Suprapubic skin (tissue), 4 donors: ENCODE results near the gene MFAP3L. TPM values are rescaled to one million over a fixed set of nuclear protein-coding genes. Genes with fewer than 3 reads are reported as not detected.

Experiments
- DNase-seq, 2 donors: peaks; one replicate each; pipeline ENCODE4 v3.0.0-alpha.2; 2019; ENCODE audit warnings: low spot score in 2 of 2
- H3K27ac ChIP-seq: fragments of 200-600 bp; sonication (generic); one replicate; pipeline ENCODE4 v1.5.1; 2019
- H3K27me3 ChIP-seq: fragments of 200-600 bp; sonication (generic); one replicate; pipeline ENCODE4 v1.5.1; 2019
- H3K36me3 ChIP-seq: fragments of 200-600 bp; sonication (generic); one replicate; pipeline ENCODE4 v1.5.1; 2019
- H3K4me1 ChIP-seq: fragments of 200-600 bp; sonication (generic); one replicate; pipeline ENCODE4 v1.5.1; 2019
- H3K4me3 ChIP-seq: fragments of 200-600 bp; sonication (generic); one replicate; pipeline ENCODE4 v1.5.1; 2019; ENCODE audit warnings: mild to moderate bottlenecking
- H3K9me3 ChIP-seq: fragments of 200-600 bp; sonication (generic); one replicate; pipeline ENCODE4 v1.5.1; 2019
- EP300 ChIP-seq: sonication (generic); formaldehyde crosslinking; IDR thresholded peaks from one replicate; pipeline ENCODE4 v1.6.1; 2017; ENCODE audit warnings: antibody characterized with exemption
- POLR2A ChIP-seq, 2 donors: fragments of 450-650 bp; IDR thresholded peaks; one replicate each; pipeline ENCODE4 v1.6.1; 2017; ENCODE audit warnings: antibody characterized with exemption in 2 of 2, mild to moderate bottlenecking in 2 of 2, moderate library complexity in 2 of 2
- POLR2AphosphoS5 ChIP-seq, 3 donors: sonication (generic); formaldehyde crosslinking; IDR thresholded peaks; one replicate each; pipeline ENCODE4 v1.6.1; 2017; ENCODE audit warnings: antibody characterized with exemption in 3 of 3
- WGBS: methylation state at CpG from one replicate; pipeline ENCODE4 v1.1.5; 2018; 5-methylcytosine and 5-hydroxymethylcytosine counted together
- total RNA-seq, 4 donors: library from RNA; depleted of rRNA; stranded (reverse); fragments of >200 nt; gene quantifications; one replicate each; pipeline ENCODE4 v1.1.0, GENCODE V29; 2016
- TF ChIP-seq, protein P1 (sequence below), 2 donors: fragments of 200-600 bp in 1 of 2; fragments of 450-650 bp in 1 of 2; sonication (generic) in 1 of 2; IDR thresholded peaks; one replicate each; pipeline ENCODE4 v1.5.1; 2016 to 2019; ENCODE audit warnings: antibody characterized with exemption in 2 of 2, mild to moderate bottlenecking in 1 of 2, moderate library complexity in 1 of 2

The MFAP3L gene
- total RNA-seq, 4 donors from 2014 or later, result 41.4 to 67.0 (median 58.9) TPM

DNA sequence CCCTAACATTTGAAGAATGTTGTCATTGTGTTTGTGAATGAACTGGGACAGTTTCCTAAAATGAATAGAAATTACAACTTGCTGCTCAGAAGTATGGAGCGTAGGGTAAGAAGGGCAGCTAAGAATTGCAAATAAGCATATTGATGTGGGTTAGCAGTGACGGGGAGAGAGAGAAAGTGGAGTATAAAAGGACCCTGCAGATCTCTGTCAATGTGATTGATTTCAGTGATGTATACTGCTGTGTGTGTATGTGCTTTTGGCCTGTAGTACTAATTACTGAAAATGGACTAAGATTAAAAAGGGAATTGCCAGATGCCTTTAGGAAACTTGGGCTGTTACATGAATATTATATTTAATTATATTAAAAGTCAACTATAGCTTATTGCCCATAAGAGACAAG is 7.8 kb upstream of the MFAP3L start:
- WGBS, result 83% methylated on average over 2 of the region's 2 CpGs
- no peaks in the 10 kb centered on the region for H3K36me3 ChIP-seq
- H3K4me1 ChIP-seq, result no peaks in the 10 kb centered on the region
- DNase-seq, result no peak
- H3K9me3 ChIP-seq, result no peaks in the 10 kb centered on the region
- no peak overlapping the region for H3K4me3 ChIP-seq
- TF ChIP-seq EP300, result no peak
- TF ChIP-seq POLR2AphosphoS5 (IDR thresholded peaks at IDR 0.05), result no peak
- TF ChIP-seq POLR2A (IDR thresholded peaks at IDR 0.05), result no peak
- TF ChIP-seq, protein P1, sequence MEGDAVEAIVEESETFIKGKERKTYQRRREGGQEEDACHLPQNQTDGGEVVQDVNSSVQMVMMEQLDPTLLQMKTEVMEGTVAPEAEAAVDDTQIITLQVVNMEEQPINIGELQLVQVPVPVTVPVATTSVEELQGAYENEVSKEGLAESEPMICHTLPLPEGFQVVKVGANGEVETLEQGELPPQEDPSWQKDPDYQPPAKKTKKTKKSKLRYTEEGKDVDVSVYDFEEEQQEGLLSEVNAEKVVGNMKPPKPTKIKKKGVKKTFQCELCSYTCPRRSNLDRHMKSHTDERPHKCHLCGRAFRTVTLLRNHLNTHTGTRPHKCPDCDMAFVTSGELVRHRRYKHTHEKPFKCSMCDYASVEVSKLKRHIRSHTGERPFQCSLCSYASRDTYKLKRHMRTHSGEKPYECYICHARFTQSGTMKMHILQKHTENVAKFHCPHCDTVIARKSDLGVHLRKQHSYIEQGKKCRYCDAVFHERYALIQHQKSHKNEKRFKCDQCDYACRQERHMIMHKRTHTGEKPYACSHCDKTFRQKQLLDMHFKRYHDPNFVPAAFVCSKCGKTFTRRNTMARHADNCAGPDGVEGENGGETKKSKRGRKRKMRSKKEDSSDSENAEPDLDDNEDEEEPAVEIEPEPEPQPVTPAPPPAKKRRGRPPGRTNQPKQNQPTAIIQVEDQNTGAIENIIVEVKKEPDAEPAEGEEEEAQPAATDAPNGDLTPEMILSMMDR (IDR thresholded peaks at IDR 0.05), result no peak
- H3K27ac ChIP-seq, result no peak overlapping the region
- no peaks in the 10 kb centered on the region for H3K27me3 ChIP-seq

GRCh38 chr4:170030121-170030520 is 3.9 kb upstream of the MFAP3L start:
- Histone ChIP-seq H3K4me3 (no peak overlapping the region), H3K4me1 (peaks cover 12% of the 10 kb centered on the region), H3K27me3 (no peaks in the 10 kb centered on the region), H3K27ac (no peak overlapping the region), H3K9me3 (no peaks in the 10 kb centered on the region), H3K36me3 (no peaks in the 10 kb centered on the region)
- TF ChIP-seq EP300 (no peak), POLR2AphosphoS5 (IDR thresholded peaks at IDR 0.05) (no peak), POLR2A (IDR thresholded peaks at IDR 0.05) (no peak)
- TF ChIP-seq, protein P1 (IDR thresholded peaks at IDR 0.05), result no peak
- 19% methylated on average over 1 of the region's 1 CpG for WGBS
- no peak for DNase-seq

DNA sequence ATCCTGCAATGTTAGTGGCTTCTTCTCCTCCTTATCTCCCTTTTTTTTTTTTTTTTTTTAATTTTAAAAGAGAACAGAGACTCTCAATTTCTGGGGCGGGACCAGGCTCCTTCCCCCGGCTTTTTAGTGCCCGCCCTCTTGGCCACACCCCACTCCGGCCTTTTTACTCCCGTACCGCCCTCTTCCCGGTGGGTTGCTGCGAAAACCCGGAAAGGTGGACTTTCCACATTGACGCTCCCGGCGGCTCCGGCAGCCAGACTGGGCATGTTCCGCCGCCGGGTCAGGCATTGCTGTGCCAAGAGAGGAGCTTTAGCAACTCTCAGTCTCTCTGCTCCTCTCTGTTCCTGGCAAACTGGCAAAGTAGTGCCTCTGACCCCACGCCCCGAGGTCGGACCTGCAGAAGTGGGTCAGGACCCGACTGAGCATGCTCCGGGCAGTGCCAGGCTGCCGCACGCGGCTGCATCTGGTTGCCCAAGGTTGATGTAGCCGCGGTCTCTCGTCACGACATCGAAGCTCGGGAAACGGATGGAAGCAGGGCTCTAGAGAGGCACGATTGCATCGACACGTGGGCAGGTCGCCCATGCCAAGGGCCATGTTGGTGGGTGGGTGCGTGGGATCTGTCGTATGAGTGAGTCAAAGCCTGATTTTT is 1.1 kb upstream of the MFAP3L start:
- Histone ChIP-seq H3K36me3 (no peaks in the 10 kb centered on the region), H3K4me1 (peaks cover 24% of the 10 kb centered on the region), H3K9me3 (no peaks in the 10 kb centered on the region), H3K27ac (peak overlapping the region; percentile 95), H3K27me3 (no peaks in the 10 kb centered on the region), H3K4me3 (peak overlapping the region; percentile 98)
- DNase-seq, result peak; percentile 94 to 96
- 3% methylated on average over 29 of the region's 37 CpGs for WGBS
- peak in 2 of 3 donors; percentile 19 to 60 for TF ChIP-seq POLR2AphosphoS5 (IDR thresholded peaks at IDR 0.05)
- TF ChIP-seq, protein P1 (IDR thresholded peaks at IDR 0.05), result no peak

GRCh38 chr4:170025523-170026252 is 507 bp downstream of the MFAP3L start:
- Histone ChIP-seq H3K4me3 (peak overlapping the region; percentile 98), H3K9me3 (no peaks in the 10 kb centered on the region), H3K36me3 (no peaks in the 10 kb centered on the region), H3K27ac (peak overlapping the region; percentile 95), H3K27me3 (no peaks in the 10 kb centered on the region), H3K4me1 (peaks cover 24% of the 10 kb centered on the region)
- peak in 1 of 2 donors; percentile 69 for DNase-seq
- TF ChIP-seq, protein P1 (IDR thresholded peaks at IDR 0.05), result no peak
- TF ChIP-seq POLR2A (IDR thresholded peaks at IDR 0.05), result no peak
- TF ChIP-seq EP300, result no peak
- TF ChIP-seq POLR2AphosphoS5 (IDR thresholded peaks at IDR 0.05), result no peak
- WGBS, result 6% methylated on average over 27 of the region's 74 CpGs

DNA sequence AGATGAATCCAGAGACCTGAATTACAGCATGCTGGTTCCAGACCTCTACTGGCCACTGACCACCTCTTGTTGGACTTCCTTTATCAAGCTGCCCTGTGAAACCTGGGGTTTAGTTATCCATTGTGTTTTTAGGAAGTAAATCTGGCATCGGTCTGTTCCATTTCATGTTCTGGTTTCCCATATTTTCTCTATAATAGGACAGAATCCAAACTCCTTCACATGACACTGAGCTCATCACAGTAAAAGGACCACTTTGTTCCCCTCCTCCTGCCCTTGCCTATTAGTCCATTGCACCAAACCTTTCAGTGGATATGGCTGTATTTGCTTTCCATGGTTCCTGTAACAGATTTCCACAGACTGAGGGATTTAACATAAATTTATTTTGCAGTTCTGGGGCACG is 4.0 kb downstream of the MFAP3L start:
- H3K4me1 ChIP-seq, result peaks cover 20% of the 10 kb centered on the region
- TF ChIP-seq POLR2AphosphoS5 (IDR thresholded peaks at IDR 0.05) (no peak), POLR2A (IDR thresholded peaks at IDR 0.05) (no peak), EP300 (no peak)
- TF ChIP-seq, protein P1 (IDR thresholded peaks at IDR 0.05), result no peak
- WGBS, result 86% methylated on average over 2 of the region's 2 CpGs
- H3K27me3 ChIP-seq, result no peaks in the 10 kb centered on the region
- H3K4me3 ChIP-seq, result no peak overlapping the region
- no peak overlapping the region for H3K27ac ChIP-seq
- no peak for DNase-seq
- H3K36me3 ChIP-seq, result no peaks in the 10 kb centered on the region
- no peaks in the 10 kb centered on the region for H3K9me3 ChIP-seq
